ENCODE results near the gene CTNND2. TPM values are rescaled to one million over a fixed set of nuclear protein-coding genes. Genes with fewer than 3 reads are reported as not detected.

The CTNND2 gene
- total RNA-seq, 1 donor, result 1.9 TPM

- no peak for TF ChIP-seq CTCF (IDR thresholded peaks at IDR 0.05; ENCODE audit: insufficient read depth, low read length)
- no peak overlapping the region for H3K4me3 ChIP-seq (ENCODE audit: low read depth, low read length)
- no peak for DNase-seq (ENCODE audit: low read depth)
Observed at GRCh38 chr5:11888221-11888620, 16.0 kb downstream of the CTNND2 start.

GRCh38 chr5:11878814-11879213 is 25.4 kb downstream of the CTNND2 start:
- no peak for TF ChIP-seq CTCF (IDR thresholded peaks at IDR 0.05; ENCODE audit: insufficient read depth, low read length)

GRCh38 chr5:11873587-11873986 is 30.7 kb downstream of the CTNND2 start:
- no peak overlapping the region for H3K4me3 ChIP-seq (ENCODE audit: low read depth, low read length)
- no peak for DNase-seq (ENCODE audit: low read depth)
- TF ChIP-seq CTCF (IDR thresholded peaks at IDR 0.05; ENCODE audit: insufficient read depth, low read length), result no peak

More at GRCh38 chr5:11878814-11879213, 25.4 kb downstream of the CTNND2 start:
- H3K4me3 ChIP-seq (ENCODE audit: low read depth, low read length), result no peak overlapping the region
- no peak for DNase-seq (ENCODE audit: low read depth)

- no peak overlapping the region for H3K4me3 ChIP-seq (ENCODE audit: low read depth, low read length)
- DNase-seq (ENCODE audit: low read depth), result no peak
- no peak for TF ChIP-seq CTCF (IDR thresholded peaks at IDR 0.05; ENCODE audit: insufficient read depth, low read length)
Observed at GRCh38 chr5:11869203-11869602, 35.0 kb downstream of the CTNND2 start.

GRCh38 chr5:11863911-11864310 is 40.3 kb downstream of the CTNND2 start:
- no peak for TF ChIP-seq CTCF (IDR thresholded peaks at IDR 0.05; ENCODE audit: insufficient read depth, low read length)
- no peak overlapping the region for H3K4me3 ChIP-seq (ENCODE audit: low read depth, low read length)
- no peak for DNase-seq (ENCODE audit: low read depth)

GRCh38 chr5:11857391-11857790 is 46.9 kb downstream of the CTNND2 start:
- DNase-seq (ENCODE audit: low read depth), result no peak
- no peak for TF ChIP-seq CTCF (IDR thresholded peaks at IDR 0.05; ENCODE audit: insufficient read depth, low read length)
- H3K4me3 ChIP-seq (ENCODE audit: low read depth, low read length), result no peak overlapping the region

- H3K4me3 ChIP-seq (ENCODE audit: low read depth, low read length), result no peak overlapping the region
- no peak for DNase-seq (ENCODE audit: low read depth)
- no peak for TF ChIP-seq CTCF (IDR thresholded peaks at IDR 0.05; ENCODE audit: insufficient read depth, low read length)
Observed at GRCh38 chr5:11854936-11855335, 49.3 kb downstream of the CTNND2 start.
